Activated T-helper 17 cell treated with anti-CD3 and anti-CD28 coated beads, Interleukin-2, amount 50 U/mL, for 72 hours (primary cell): ENCODE measurements around the gene MTCP1. TPM values are rescaled to one million over a fixed set of nuclear protein-coding genes. Genes with fewer than 3 reads are reported as not detected.

Experiments
- ATAC-seq: fragments of 150-1000 bp; cut with Tn5 transposase; replicated peaks from 2 replicates; pipeline ENCODE4 v1.10.0; 2021; ENCODE audit warnings: mild to moderate bottlenecking, moderate library complexity
- H3K27ac Mint-ChIP-seq: one replicate; pipeline ENCODE4 v1.8.0; 2022; ENCODE audit warnings: mixed read lengths
- H3K27me3 Mint-ChIP-seq: one replicate; pipeline ENCODE4 v1.8.0; 2022; ENCODE audit warnings: mixed read lengths
- H3K36me3 Mint-ChIP-seq: one replicate; pipeline ENCODE4 v1.8.0; 2022; ENCODE audit warnings: low read depth, mild to moderate bottlenecking, mixed read lengths
- H3K4me1 Mint-ChIP-seq: one replicate; pipeline ENCODE4 v1.8.0; 2022; ENCODE audit warnings: mixed read lengths
- H3K4me3 Mint-ChIP-seq: one replicate; pipeline ENCODE4 v1.8.0; 2022; ENCODE audit warnings: mild to moderate bottlenecking, mixed read lengths
- H3K9me3 Mint-ChIP-seq: one replicate; pipeline ENCODE4 v1.8.0; 2022; ENCODE audit warnings: mixed read lengths
- total RNA-seq, 2 donors: library from RNA; stranded (reverse); gene quantifications; one replicate each; pipeline ENCODE4 v1.2.3, GENCODE V29; 2022

The MTCP1 gene
- total RNA-seq, 2 donors from 2014 or later: 18.3 to 19.8 TPM

DNA sequence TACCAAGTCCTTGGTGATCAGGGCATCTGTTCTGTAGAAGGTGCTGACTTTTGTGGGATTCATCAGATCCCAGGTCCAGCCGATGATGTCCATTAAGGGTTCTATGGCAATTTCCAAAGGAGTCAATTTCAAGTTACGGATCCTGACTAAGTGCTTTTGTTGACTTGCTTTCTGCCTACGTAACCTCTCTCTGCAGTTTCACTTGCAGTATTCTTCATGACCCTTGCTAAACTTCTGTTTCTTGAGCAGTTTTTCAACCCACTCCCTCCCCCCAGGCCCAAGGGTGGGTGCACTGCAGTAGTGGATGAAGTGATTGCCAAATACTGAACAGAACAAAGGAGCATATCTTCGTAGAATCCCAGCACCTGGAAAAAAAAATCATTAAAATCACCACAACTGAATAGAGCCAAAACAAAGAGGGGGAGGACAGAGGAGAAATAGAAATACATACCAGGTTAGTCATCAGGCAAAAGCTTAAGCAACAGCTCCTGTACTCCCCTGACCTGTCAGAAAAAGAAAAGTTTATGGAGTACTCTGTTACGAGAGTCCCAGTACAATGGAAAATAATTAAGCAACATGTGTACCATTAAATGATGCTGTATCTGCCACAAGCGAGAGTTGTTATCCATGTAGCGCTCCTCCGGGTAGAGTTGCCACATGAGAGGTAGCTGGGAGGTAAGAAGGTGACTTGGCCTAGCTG is 5.8 kb downstream of the MTCP1 start:
- Mint-ChIP-seq H3K27me3 (no peaks in the 10 kb centered on the region), H3K9me3 (no peaks in the 10 kb centered on the region), H3K4me1 (peaks cover 10% of the 10 kb centered on the region), H3K4me3 (no peak overlapping the region), H3K36me3 (peaks cover 20% of the 10 kb centered on the region), H3K27ac (no peak overlapping the region)
- ATAC-seq: no peak

DNA sequence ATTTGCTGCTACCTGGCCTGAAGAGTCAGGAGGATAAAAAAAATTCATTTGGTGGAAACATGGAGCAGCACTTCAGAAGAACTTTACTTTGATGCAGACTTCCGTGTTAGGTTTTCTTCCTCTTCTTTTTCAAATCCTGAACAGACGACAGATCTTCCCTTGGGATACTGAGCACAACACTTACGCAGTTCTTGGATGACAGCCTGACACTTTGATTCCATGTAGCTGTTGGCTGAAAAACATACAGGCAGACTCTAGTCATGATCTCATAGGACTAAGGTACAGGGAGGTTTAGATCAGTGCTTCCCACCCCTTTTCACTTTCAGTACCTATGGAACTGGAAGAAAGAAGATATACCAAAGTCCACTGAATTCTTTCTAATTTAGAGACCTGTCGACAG is 9.2 kb downstream of the MTCP1 start:
- H3K36me3 Mint-ChIP-seq: peaks cover 20% of the 10 kb centered on the region
- H3K27ac Mint-ChIP-seq: no peak overlapping the region

DNA sequence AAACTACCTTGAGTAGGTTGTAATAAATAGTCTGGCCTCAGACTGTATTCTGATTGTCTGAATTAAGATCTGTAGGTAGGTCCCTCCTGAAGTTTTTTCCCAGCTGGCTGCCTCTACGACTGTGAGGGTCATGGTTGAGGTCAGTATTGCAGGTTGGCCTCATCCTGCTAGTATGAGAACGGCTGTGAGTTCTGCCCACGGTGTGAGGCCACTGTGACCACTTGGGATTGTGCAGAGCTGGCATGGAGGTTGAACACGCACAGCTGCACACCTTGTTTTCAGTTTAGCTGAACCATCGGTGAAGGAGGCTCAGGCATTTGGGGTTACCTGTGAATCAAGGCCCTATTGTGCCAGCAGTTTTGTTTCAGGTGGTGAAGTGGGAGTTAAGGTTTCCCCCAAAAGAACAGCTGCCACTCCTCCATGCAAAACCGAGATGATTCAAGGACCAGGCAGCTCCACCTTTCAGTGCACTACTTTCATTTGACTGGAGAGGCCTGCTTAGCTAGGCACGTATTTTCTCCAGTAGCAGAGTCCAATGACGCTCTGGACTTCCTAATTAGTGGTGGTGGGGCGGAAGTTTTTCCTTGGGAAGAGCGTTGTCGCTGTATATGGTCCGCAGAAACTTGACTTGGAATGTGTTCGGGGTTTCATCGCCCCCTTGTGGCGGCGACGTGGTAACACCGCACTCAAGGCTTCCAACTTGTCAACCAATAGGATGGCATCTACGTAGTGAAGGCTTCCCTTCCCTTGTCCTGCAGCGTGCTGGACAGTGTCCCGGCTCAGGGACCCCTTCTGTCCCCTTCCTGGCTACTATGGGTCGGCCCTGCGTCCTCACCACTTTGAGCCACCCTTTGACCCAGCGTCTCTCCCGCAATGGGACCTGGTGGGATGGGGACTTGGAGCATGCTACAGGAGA is 13.8 kb downstream of the MTCP1 start:
- peak; percentile 67 for ATAC-seq
- Mint-ChIP-seq H3K27me3 (no peaks in the 10 kb centered on the region), H3K36me3 (peaks cover 43% of the 10 kb centered on the region), H3K4me1 (no peaks in the 10 kb centered on the region), H3K27ac (no peak overlapping the region), H3K4me3 (peak overlapping the region; percentile 67), H3K9me3 (no peaks in the 10 kb centered on the region)

More for the DNA sequence above, 9.2 kb downstream of the MTCP1 start:
- ATAC-seq: no peak
- Mint-ChIP-seq H3K9me3 (no peaks in the 10 kb centered on the region), H3K27me3 (no peaks in the 10 kb centered on the region), H3K4me3 (no peak overlapping the region), H3K4me1 (no peaks in the 10 kb centered on the region)

DNA sequence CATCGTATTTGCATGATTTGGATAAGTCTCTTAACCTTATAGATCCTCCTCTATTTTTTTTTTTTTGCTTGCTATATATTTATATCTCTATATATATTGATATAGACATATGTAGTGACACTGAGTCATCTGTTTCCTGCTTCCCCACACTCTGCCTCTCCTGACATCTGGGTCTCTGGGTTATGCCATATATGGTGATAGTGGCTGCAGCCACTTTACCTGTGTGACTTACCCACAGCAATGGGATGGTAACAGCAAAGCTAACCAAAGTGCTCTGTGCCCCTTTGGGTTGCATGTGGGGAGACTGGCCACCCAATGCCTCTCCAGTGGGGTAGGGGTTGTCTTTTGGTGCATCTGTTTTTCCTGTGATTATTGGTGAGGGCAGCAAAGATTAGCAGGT is 14.5 kb downstream of the MTCP1 start:
- H3K4me1 Mint-ChIP-seq: no peaks in the 10 kb centered on the region
- no peaks in the 10 kb centered on the region for H3K27me3 Mint-ChIP-seq
- H3K36me3 Mint-ChIP-seq: peaks cover 43% of the 10 kb centered on the region
- H3K4me3 Mint-ChIP-seq: peak overlapping the region; percentile 67
- H3K9me3 Mint-ChIP-seq: no peaks in the 10 kb centered on the region
- no peak overlapping the region for H3K27ac Mint-ChIP-seq
- peak; percentile 74 for ATAC-seq

DNA sequence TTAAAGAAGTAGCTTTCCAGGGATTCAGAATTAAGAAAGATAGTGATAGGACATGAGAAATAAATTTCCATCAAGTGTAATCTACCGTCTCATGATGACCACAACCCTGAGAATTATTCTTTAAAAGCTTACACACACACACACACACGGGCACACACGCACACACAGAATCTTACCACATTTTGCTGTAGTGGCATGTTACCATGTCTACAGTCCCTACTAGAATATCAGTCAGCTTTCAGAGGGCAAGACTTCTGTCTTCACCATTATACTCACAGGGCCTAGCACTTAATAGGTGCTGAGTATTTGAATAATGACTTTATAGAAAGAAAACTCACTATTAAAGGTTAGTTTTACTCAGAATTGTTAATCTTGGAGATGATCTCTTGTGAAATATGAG is 15.4 kb downstream of the MTCP1 start:
- Mint-ChIP-seq H3K27ac (peak overlapping the region; percentile 68), H3K9me3 (no peaks in the 10 kb centered on the region), H3K4me1 (no peaks in the 10 kb centered on the region), H3K27me3 (no peaks in the 10 kb centered on the region), H3K36me3 (peaks cover 41% of the 10 kb centered on the region), H3K4me3 (no peak overlapping the region)
- peak; percentile 63 for ATAC-seq

DNA sequence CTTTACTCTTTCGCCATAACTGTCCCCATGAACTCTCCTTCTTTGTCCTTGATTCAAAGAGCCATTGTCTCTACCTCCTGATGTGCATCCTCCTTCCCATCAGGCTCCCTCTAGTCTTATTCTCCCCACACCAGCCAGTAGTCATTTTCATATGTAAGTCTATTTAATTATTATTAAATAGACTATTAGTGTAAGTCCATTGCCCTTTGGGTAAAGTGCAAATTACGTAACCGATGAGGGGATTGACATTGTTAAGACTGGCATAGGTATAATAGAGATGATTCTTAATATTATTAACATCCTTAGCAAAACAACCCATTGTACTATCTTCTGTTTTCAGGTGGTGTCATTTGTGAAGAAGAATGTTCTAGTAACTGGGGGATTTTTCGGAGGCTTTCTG is 16.7 kb downstream of the MTCP1 start:
- Mint-ChIP-seq H3K9me3 (no peaks in the 10 kb centered on the region), H3K4me1 (no peaks in the 10 kb centered on the region), H3K36me3 (peaks cover 49% of the 10 kb centered on the region), H3K27ac (no peak overlapping the region), H3K27me3 (no peaks in the 10 kb centered on the region), H3K4me3 (no peak overlapping the region)
- ATAC-seq: no peak

DNA sequence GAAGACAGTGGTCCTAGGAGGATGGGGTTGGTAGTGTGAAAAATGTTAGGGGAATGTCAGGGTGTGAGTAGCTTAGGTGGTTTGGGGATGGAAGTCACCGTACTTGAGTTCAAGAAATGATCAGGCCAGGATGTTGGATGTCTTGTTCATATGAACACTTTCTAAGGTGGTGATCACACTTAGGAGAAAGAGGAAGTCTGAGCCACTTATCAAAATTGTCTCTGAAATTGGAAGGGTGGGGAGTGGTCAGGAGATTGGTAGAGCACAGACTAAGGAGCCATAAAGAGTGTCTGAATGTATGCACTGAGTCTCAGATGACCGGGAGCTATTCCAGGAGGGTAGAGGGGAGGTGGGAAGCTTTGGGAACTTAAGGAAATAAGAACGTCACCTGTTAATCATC is 17.3 kb downstream of the MTCP1 start:
- Mint-ChIP-seq H3K27ac (no peak overlapping the region), H3K4me3 (no peak overlapping the region), H3K4me1 (no peaks in the 10 kb centered on the region)

DNA sequence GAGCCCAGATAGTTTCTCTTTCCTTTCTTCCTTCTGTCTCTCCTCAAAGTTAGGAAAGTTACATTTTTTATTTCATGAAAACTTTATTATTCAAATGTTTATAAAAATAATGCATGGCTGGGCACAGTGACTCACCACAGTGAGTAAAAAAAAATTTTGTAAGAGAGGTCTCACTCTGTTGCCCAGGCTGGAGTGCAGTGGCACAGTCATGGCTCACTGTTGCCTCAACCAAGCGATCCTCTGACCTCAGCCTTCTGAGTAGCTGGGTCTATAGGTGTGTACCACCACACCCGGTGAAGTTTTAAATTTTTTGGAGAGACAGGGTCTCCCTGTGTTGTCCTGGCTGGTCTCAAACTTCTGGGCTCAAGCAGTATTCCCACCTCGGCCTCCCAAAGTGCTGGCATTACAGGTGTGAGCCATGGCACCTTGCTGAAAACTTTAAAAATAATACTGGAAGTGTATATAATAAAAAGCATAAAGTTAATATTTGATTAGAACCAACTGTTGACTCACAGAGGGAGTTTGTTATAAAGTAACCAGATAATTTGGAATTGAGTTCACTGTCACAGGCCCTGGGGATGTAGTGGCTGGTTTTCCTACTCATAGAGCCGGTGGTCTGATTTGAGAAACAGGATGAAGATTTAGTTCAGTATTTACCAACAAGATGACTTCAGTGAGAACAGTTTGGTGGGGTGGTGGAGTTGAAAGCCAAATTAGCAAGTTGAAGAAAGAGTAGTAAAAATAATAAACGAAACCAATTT is 18.0 kb downstream of the MTCP1 start:
- Mint-ChIP-seq H3K27ac (no peak overlapping the region), H3K4me1 (no peaks in the 10 kb centered on the region), H3K27me3 (no peaks in the 10 kb centered on the region), H3K9me3 (no peaks in the 10 kb centered on the region), H3K4me3 (no peak overlapping the region), H3K36me3 (peaks cover 59% of the 10 kb centered on the region)
- no peak for ATAC-seq

More for the DNA sequence above, 17.3 kb downstream of the MTCP1 start:
- Mint-ChIP-seq H3K36me3 (peaks cover 55% of the 10 kb centered on the region), H3K27me3 (no peaks in the 10 kb centered on the region), H3K9me3 (no peaks in the 10 kb centered on the region)
- ATAC-seq: no peak

DNA sequence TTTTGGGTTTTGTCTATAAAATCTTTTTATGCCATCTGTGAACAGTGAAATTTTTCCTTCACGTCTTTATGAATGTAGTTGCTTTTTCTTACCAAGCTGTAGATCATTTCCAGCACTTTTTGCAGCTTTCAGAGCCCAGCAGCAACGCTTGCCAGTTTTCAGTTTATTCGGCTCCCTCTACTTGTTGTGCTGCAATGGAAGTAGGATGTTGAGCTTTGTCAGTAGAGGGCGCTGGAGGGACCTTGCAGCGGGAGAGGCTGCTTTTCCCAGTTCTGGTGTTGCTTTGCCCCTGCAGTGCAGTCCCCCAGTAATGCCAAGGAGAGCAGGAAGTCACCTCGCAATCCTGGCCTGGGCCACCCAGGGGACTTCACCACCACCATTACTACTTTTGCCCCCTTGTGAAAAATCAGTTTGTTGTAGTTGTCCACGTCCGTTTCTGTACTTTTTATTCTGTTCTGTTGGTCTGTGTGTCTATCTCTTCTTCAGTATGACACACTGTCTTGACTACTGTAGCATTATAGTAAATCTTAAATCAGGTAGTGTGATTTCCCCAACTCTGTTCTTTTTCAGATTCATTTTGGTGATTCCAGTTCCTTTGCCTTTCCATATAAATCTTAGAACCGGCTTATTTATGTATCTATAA is 21.8 kb downstream of the MTCP1 start:
- H3K4me3 Mint-ChIP-seq: no peak overlapping the region
- H3K27me3 Mint-ChIP-seq: no peaks in the 10 kb centered on the region
- no peak overlapping the region for H3K27ac Mint-ChIP-seq
- no peaks in the 10 kb centered on the region for H3K9me3 Mint-ChIP-seq
- no peak for ATAC-seq
- H3K36me3 Mint-ChIP-seq: peaks cover 70% of the 10 kb centered on the region
- H3K4me1 Mint-ChIP-seq: peaks cover 4% of the 10 kb centered on the region

DNA sequence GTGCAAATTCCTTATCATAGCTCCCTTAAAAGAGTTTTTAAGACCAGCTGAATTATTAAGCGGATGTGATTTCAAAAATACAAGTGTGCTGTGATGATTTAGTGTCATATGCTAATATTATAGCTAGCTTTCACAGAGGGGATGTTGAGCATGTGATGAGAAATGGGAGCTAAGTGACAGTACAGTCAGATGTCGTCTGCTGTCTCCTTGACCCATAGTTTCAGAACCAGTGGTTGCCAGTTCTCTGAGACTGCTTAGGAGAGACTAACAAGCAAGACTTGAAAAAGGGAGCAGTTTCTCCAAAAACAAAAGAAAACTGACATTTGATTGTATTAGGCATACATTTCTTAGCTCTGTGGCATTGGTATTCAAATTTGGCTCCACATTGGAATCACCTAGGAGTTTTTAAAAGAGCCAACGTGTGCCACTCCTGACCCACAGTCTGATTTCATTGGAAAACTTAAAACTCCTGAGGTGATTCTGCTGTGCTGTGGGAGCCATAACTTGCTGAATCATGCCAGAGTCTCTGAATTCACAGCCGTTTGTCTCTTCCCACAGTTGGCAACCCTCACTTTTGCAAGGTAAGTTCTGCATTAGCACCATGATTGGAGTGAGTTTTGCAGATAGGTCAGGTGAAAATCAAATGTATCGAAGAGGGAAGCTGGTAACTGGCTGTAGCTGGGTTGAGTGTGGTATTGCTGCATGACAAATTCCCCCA is 24.0 kb downstream of the MTCP1 start:
- peaks cover 4% of the 10 kb centered on the region for H3K4me1 Mint-ChIP-seq
- peaks cover 62% of the 10 kb centered on the region for H3K36me3 Mint-ChIP-seq
- H3K4me3 Mint-ChIP-seq: no peak overlapping the region
- H3K27me3 Mint-ChIP-seq: no peaks in the 10 kb centered on the region
- H3K9me3 Mint-ChIP-seq: no peaks in the 10 kb centered on the region
- no peak overlapping the region for H3K27ac Mint-ChIP-seq
- no peak for ATAC-seq

DNA sequence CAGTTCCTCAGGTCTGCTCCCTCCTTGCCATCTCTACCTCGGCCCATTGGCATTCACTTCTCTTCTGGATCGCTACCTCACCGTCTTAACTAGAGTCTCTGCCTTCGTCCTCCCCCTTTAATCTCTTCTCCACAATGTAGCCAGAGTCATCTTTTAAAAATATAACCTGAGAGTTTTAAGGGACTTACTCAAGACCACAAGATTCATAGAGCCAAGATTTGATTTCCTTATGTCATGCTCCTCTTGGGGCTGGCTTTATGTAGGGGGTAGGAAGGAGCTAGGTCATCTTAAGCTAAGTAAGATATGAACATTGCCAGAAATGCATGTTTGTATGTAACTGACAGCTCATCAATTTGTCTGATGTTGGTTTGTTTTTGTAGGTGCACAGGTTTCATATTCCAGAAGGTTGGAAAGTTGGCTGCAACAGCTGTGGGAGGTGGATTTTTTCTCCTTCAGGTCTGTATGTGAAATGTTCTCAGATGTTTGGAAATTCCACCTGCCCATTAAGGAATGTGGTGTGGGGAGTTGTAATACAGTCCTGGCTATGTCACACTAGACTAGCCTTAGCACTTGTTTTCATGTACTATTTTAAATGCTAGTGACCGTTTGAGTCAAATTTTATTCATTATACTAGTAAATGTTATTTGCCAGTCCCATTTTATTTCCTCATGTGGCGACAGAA is 24.7 kb downstream of the MTCP1 start:
- ATAC-seq: no peak
- Mint-ChIP-seq H3K27me3 (no peaks in the 10 kb centered on the region), H3K36me3 (peaks cover 59% of the 10 kb centered on the region), H3K4me1 (peaks cover 4% of the 10 kb centered on the region), H3K27ac (no peak overlapping the region), H3K9me3 (no peaks in the 10 kb centered on the region), H3K4me3 (no peak overlapping the region)

DNA sequence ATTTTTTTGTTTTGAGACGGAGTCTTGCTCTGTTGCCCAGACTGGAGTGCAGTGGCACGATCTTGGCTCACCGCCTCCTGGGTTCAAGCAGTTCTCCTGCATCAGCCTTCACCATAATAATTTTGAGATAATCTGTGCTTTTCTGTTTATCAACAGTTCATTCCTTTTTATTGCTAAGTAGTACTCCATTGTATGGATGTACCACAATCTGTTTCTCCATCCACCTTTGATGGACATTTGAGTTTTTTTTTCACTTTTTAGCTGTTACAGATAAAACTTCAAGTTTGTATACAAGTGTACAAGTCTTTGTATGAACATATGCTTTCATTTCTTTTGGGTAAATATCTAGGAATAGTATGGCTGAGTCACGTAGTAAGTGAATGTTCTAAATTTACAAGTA is 35.2 kb downstream of the MTCP1 start:
- Mint-ChIP-seq H3K4me3 (no peak overlapping the region), H3K36me3 (peaks cover 66% of the 10 kb centered on the region), H3K4me1 (no peaks in the 10 kb centered on the region), H3K27me3 (no peaks in the 10 kb centered on the region), H3K27ac (no peak overlapping the region), H3K9me3 (no peaks in the 10 kb centered on the region)
- ATAC-seq: no peak

DNA sequence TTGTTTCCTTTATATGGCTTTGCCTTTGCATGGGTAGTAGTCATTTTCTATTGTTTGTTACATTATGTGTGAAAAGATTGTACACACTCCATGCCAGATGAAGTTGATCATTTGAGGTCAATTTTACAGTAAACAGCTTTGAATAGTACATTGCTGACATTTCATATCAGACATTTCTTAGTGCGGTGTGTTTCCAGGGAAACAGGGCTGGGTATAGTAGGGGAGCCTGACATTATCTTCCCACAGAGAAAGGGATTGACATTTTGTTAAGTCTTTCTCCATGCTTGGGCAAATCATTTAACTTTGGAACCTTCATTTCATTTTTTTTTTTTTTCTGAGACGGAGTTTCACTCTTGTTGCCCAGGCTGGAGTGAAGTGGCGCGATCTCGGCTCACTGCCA is 39.3 kb downstream of the MTCP1 start:
- H3K4me1 Mint-ChIP-seq: peaks cover 7% of the 10 kb centered on the region
- H3K27ac Mint-ChIP-seq: no peak overlapping the region
- H3K9me3 Mint-ChIP-seq: no peaks in the 10 kb centered on the region
- H3K36me3 Mint-ChIP-seq: peaks cover 38% of the 10 kb centered on the region
- no peak for ATAC-seq
- no peaks in the 10 kb centered on the region for H3K27me3 Mint-ChIP-seq
- no peak overlapping the region for H3K4me3 Mint-ChIP-seq
